SK-N-MC (cell line): ENCODE results near the gene QRFPR.

ENCODE experiments used
- DNase-seq: peaks from one replicate; pipeline ENCODE4 v3.0.0-alpha.2; 2011; ENCODE audit warnings: low read depth, low spot score
- H3K27ac ChIP-seq: fragments of 200-600 bp; sonication (generic); 2 replicates; pipeline ENCODE4 v1.5.1; 2016; ENCODE audit warnings: mixed run types
- H3K36me3 ChIP-seq: fragments of 200-600 bp; sonication (generic); 2 replicates; pipeline ENCODE4 v1.6.1; 2017; ENCODE audit warnings: antibody characterized with exemption, low read length, mixed read lengths; ENCODE audit not compliant: insufficient read depth
- H3K4me3 ChIP-seq: fragments of 200-600 bp; sonication (generic); 2 replicates; pipeline ENCODE4 v1.5.1; 2016
- H3K9ac ChIP-seq: fragments of 200-600 bp; sonication (generic); 2 replicates; pipeline ENCODE4 v1.8.0; 2017; ENCODE audit warnings: mixed run types, mixed read lengths; ENCODE audit not compliant: insufficient read length
- H3K9me3 ChIP-seq: fragments of 200-600 bp; sonication (generic); 2 replicates; pipeline ENCODE4 v1.6.1; 2017; ENCODE audit warnings: low read depth, mild to moderate bottlenecking, antibody characterized with exemption, low read length, moderate library complexity, mixed read lengths
- EZH2 ChIP-seq: fragments of 200-600 bp; sonication (generic); IDR thresholded peaks from one replicate; pipeline ENCODE4 v1.6.1; 2017; ENCODE audit warnings: antibody characterized with exemption
- FOXP2 ChIP-seq: optimal IDR thresholded peaks from 2 replicates; pipeline ENCODE3; 2011; ENCODE audit warnings: mild to moderate bottlenecking, moderate library complexity; ENCODE audit not compliant: insufficient read depth; ENCODE audit errors: extremely low read length, control extremely low read depth
- POLR2AphosphoS5 ChIP-seq: IDR thresholded peaks from 2 replicates; pipeline ENCODE4 v1.6.1; 2012; ENCODE audit warnings: mild to moderate bottlenecking, low read depth, low read length, borderline replicate concordance

The QRFPR gene

DNA sequence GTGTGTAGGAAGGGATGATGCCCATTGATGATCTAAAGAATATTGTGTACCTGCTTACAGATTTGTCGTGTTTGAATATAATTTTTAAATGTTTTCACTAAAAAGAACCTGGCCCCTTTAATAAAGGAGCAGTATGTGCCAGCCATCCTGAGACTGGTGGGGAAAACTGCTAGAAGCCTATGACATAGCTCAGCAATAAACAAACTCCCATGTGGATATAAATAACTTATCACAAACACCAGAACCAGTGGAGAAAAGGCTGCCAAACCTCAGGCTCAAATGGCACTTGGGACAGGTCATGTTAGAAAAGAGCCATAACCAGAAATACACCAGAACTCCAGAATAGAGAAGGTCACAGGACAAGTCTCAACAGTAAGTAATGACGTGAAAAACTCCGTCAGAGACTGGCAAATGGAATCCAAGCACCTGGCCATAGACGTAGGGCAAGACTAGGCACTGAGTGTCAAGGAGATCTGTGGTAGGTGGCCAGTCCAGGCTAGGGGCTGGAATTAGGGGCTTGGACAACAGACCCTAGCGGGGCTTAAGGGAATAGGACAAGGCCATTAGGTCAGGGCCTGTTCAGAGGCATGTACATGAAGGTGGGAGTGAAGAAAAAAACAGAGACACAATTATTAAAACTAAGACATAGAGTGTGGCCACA, 11.7 kb upstream of the QRFPR start:
- Histone ChIP-seq H3K4me3 (no peak overlapping the region), H3K9me3 (no peaks in the 10 kb centered on the region), H3K9ac (no peak overlapping the region), H3K27ac (no peak overlapping the region), H3K36me3 (no peaks in the 10 kb centered on the region)
- TF ChIP-seq EZH2: no peak
- no peak for TF ChIP-seq FOXP2
- no peak for TF ChIP-seq POLR2AphosphoS5
- no peak for DNase-seq

DNA sequence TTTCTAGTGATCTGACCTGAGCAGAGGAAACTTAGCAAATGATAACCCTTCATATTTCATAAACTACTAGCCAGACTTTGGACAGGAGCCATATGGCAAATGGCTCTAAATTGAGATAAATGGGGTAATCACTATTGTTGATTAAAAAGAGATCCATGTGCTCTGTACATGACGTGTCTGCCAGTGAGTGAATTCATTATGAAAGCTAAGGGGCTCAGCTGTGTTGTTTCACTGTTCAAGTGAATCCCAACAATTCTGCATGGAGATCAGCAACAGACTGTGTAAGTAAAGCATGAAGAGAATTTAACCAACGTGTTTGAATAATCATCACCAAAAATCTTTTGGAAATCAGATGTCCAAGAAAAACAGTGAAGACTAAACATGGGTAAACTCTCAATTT, 9.5 kb upstream of the QRFPR start:
- DNase-seq: no peak

DNA sequence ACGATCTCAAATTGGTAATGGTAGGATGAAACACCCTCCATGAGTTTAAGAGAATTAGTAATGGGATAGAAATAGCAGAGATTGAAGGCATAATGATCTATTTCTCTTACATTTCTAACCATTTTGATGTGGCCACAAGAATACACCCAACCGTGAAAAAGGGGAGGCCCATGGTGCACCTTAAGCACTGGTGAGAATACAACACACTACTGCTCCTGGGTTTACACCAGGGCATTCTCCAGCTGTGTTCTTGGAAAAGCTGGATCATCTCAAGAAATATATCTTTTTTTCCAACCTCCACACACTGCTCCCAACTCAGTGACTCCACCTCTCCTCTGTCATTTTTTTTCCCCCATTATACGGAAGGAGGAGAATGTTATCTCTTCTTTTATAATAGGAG, 1.5 kb downstream of the QRFPR start:
- Histone ChIP-seq H3K9me3 (no peaks in the 10 kb centered on the region), H3K36me3 (no peaks in the 10 kb centered on the region; the same call in 1 of the 2 replicates), H3K4me3 (peak overlapping the region; percentile 94), H3K27ac (no peak overlapping the region), H3K9ac (peak overlapping the region; percentile 80)
- TF ChIP-seq EZH2: no peak
- no peak for TF ChIP-seq POLR2AphosphoS5
- TF ChIP-seq FOXP2: no peak
- DNase-seq: no peak

More for the DNA sequence above, 9.5 kb upstream of the QRFPR start:
- Histone ChIP-seq H3K9me3 (no peaks in the 10 kb centered on the region), H3K4me3 (no peak overlapping the region), H3K27ac (no peak overlapping the region), H3K9ac (no peak overlapping the region), H3K36me3 (no peaks in the 10 kb centered on the region)
- no peak for TF ChIP-seq POLR2AphosphoS5
- TF ChIP-seq FOXP2: no peak
- no peak for TF ChIP-seq EZH2

DNA sequence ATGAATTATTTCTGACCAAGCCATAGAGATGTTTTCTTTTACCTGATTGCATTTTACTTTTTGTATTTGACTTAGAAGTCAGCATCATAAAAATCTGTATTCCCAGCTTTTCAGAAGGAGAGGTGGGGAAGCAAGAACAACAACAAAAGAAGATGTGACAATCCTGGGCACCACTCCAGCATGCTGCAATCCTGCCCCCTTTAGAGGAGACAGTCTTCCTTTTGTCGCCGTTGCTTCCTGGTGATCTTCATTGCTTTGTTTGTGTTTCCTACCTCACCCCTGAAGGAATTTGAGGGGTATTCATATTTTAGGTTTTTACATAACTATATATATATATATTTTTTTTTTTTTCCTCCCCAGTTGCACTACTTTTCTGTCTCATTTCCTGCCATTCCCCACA, 3.7 kb downstream of the QRFPR start:
- Histone ChIP-seq H3K9ac (no peak overlapping the region), H3K36me3 (no peaks in the 10 kb centered on the region; the same call in 1 of the 2 replicates), H3K4me3 (peak overlapping the region; percentile 1; the same call in 1 of the 2 replicates), H3K9me3 (no peaks in the 10 kb centered on the region), H3K27ac (no peak overlapping the region)
- no peak for DNase-seq
- TF ChIP-seq FOXP2: no peak
- TF ChIP-seq POLR2AphosphoS5: no peak
- no peak for TF ChIP-seq EZH2

DNA sequence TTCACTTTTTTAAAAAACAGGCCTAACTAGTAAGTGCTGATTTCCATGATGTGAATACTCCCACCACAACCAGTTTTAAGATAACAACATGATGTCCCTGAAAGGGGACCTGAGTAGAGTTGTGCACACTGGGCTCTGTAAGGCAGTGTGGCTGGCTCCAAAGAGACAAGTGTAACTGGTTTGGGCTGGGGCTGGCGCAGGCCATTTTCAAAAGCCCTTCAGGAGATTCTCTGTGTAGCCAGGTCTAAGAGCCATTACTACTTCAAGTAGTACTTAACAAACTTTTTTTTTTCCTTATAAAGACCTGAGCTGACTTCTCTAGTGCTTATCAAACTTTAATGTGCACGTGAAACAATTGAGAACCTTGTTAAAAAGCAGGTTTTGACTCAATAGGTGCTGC, 4.3 kb downstream of the QRFPR start:
- Histone ChIP-seq H3K9ac (no peak overlapping the region), H3K36me3 (no peaks in the 10 kb centered on the region; the same call in 1 of the 2 replicates), H3K27ac (no peak overlapping the region), H3K4me3 (peak overlapping the region; percentile 1; the same call in 1 of the 2 replicates), H3K9me3 (no peaks in the 10 kb centered on the region)
- no peak for DNase-seq
- TF ChIP-seq EZH2 (no peak), POLR2AphosphoS5 (no peak), FOXP2 (no peak)

DNA sequence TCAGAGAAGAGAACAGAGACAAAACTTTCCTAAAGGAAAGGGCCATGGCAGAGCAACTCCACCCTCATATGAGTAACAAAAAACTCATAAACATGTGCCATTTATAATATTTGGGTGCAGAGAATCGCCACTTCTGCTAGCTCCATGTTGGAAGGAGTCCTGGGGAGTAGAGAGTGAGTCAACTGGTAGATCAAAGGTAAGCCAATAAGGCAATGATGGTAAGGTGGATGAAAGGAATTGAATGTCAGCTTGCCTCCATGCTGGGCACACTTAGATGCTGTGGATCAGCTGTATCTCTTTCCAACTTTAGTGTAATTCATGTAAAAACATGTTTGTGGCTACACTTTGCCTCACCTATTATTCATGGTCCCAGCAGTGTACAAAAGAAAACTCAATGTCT, 4.7 kb downstream of the QRFPR start:
- TF ChIP-seq FOXP2 (no peak), POLR2AphosphoS5 (no peak), EZH2 (no peak)
- 0 out of 2 replicates have a peak overlapping the region, but pooled peaks have one; percentile 37 for H3K27ac ChIP-seq
- no peak for DNase-seq
- no peaks in the 10 kb centered on the region; the same call in 1 of the 2 replicates for H3K36me3 ChIP-seq
- no peak overlapping the region for H3K9ac ChIP-seq
- H3K4me3 ChIP-seq: no peak overlapping the region; the same call in none of the 2 replicates
- no peaks in the 10 kb centered on the region for H3K9me3 ChIP-seq

DNA sequence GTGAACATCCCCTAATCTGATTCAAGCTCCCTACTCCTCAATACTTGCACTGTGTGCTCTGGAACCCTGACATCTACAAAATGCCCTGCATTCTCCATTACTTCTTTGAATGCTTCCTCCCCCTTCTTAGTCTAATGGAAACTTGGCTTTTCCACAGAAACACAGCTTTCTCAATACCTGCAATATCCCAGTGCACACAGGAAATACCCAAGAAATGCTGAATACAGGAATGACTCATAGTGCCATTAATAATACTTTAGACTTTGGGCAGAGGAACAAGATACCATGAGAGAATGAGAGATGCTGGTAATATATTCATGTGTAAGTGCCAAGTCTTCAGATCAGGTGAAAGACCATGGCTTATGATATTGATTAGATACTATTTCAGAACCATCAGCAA, 5.6 kb downstream of the QRFPR start:
- Histone ChIP-seq H3K27ac (peak overlapping the region; percentile 74; the same call in 1 of the 2 replicates), H3K36me3 (no peaks in the 10 kb centered on the region; the same call in none of the 2 replicates), H3K9me3 (no peaks in the 10 kb centered on the region), H3K9ac (no peak overlapping the region), H3K4me3 (peak overlapping the region; percentile 56)
- TF ChIP-seq POLR2AphosphoS5 (no peak), EZH2 (no peak), FOXP2 (no peak)
- no peak for DNase-seq

DNA sequence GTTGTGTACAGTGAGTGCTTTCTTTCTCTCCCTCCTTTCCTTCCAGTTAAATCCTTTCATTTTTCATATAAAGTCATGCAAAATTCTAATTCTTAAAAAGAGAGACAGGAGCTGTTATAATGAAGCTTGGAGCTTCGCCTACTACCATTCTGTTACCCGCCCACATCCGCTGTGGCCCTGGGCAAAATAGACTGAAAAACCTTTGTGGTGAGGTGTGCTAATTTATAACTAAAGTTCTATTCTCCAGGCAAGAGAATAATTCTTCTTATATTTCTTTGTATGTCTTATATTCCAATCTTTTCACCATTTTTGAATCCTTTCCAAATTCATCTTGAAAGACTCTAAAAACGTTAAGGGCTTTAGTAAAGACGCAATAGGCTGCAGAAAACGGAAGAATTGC, 7.0 kb downstream of the QRFPR start:
- Histone ChIP-seq H3K9me3 (no peaks in the 10 kb centered on the region), H3K9ac (no peak overlapping the region), H3K27ac (peak overlapping the region; percentile 74; the same call in 1 of the 2 replicates), H3K36me3 (no peaks in the 10 kb centered on the region; the same call in none of the 2 replicates), H3K4me3 (peak overlapping the region; percentile 56)
- no peak for TF ChIP-seq EZH2
- TF ChIP-seq FOXP2: no peak
- no peak for TF ChIP-seq POLR2AphosphoS5
- peak; percentile 52 for DNase-seq

DNA sequence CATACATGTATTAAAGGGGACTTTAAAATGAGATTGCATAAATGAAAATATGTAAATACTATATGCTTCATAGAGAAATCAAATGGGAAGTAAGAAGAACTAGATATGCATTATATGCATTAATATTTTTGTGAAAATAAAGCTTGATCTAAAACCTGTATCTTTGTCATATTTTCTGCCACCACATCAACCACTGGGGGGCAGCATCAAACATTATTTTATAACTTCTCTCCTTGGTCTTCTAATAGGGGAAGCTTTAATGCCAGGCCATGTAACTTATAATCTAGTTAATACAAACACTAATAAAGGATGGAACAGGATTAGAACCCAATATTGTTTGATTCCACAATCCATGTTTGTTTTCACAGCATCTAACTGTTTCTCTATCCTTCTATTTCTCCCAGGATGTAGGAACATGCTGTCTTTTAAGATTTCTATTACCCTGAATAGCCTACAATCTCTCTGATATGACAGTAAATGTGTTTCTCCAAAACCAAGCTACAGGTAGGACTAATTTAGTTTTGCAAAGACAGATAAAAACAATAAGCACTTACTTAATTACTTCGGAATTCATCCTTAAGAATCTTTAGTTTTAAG, 10.0 kb downstream of the QRFPR start:
- Histone ChIP-seq H3K9ac (no peak overlapping the region), H3K36me3 (no peaks in the 10 kb centered on the region; the same call in none of the 2 replicates), H3K4me3 (no peak overlapping the region), H3K27ac (no peak overlapping the region), H3K9me3 (no peaks in the 10 kb centered on the region)
- TF ChIP-seq POLR2AphosphoS5 (no peak), FOXP2 (no peak), EZH2 (no peak)
- peak; percentile 47 for DNase-seq
